ENCODE data around the gene ST7. TPM values are rescaled to one million over a fixed set of nuclear protein-coding genes. Genes with fewer than 3 reads are reported as not detected.

The ST7 gene
- polyA plus RNA-seq, 1 donor from 2014 or later: 76.8 TPM

DNA sequence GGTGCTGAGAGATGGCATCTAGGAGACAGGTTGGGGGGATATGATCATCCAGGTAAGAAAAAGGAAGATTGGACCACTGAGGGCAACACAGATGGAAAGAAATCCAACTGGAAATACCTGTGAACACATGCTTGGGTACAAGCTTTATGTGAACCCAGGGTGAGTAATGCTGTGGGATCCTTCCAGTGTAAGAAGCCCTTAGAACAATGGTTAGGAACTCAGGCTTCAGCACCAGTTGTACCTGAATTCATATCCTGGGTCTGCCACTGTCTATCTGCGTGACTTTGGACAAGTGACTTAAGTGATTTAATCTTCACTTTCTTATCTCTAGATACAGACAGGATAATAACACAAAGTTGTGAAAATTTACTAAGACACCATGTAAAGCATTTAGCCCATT lies 131.0 kb downstream of the ST7 start:
- Histone ChIP-seq H3K79me2 (replicated peaks; ENCODE audit: insufficient read depth, low read length) (peaks cover 50% of the 10 kb centered on the region), H3K4me3 (ENCODE audit: low read length) (no peak overlapping the region), H3K9me2 (ENCODE audit: insufficient read depth, low read length) (no peaks in the 10 kb centered on the region), H3K9me3 (ENCODE audit: low read length) (no peaks in the 10 kb centered on the region), H3K27me3 (ENCODE audit: insufficient read depth, low read depth, low read length) (no peaks in the 10 kb centered on the region), H2AFZ (ENCODE audit: low read depth, low read length) (no peak overlapping the region), H3F3A (ENCODE audit: insufficient read depth, low read length, poor library complexity, severe bottlenecking) (peaks cover 5% of the 10 kb centered on the region), H3K36me3 (ENCODE audit: insufficient read depth, low read length) (no peaks in the 10 kb centered on the region), H4K20me1 (ENCODE audit: insufficient read depth) (peaks cover 17% of the 10 kb centered on the region), H3K4me2 (ENCODE audit: low read length) (no peak overlapping the region), H3K27ac (ENCODE audit: low read length) (no peak overlapping the region), H3K9ac (ENCODE audit: low read length) (no peak overlapping the region)
- no peak for TF ChIP-seq EP300 (conservative IDR thresholded peaks at IDR 0.05; ENCODE audit: poor library complexity, severe bottlenecking)
- TF ChIP-seq, protein P1, sequence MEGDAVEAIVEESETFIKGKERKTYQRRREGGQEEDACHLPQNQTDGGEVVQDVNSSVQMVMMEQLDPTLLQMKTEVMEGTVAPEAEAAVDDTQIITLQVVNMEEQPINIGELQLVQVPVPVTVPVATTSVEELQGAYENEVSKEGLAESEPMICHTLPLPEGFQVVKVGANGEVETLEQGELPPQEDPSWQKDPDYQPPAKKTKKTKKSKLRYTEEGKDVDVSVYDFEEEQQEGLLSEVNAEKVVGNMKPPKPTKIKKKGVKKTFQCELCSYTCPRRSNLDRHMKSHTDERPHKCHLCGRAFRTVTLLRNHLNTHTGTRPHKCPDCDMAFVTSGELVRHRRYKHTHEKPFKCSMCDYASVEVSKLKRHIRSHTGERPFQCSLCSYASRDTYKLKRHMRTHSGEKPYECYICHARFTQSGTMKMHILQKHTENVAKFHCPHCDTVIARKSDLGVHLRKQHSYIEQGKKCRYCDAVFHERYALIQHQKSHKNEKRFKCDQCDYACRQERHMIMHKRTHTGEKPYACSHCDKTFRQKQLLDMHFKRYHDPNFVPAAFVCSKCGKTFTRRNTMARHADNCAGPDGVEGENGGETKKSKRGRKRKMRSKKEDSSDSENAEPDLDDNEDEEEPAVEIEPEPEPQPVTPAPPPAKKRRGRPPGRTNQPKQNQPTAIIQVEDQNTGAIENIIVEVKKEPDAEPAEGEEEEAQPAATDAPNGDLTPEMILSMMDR (IDR thresholded peaks at IDR 0.05; ENCODE audit: poor library complexity, severe bottlenecking): no peak
- TF ChIP-seq, protein P2, sequence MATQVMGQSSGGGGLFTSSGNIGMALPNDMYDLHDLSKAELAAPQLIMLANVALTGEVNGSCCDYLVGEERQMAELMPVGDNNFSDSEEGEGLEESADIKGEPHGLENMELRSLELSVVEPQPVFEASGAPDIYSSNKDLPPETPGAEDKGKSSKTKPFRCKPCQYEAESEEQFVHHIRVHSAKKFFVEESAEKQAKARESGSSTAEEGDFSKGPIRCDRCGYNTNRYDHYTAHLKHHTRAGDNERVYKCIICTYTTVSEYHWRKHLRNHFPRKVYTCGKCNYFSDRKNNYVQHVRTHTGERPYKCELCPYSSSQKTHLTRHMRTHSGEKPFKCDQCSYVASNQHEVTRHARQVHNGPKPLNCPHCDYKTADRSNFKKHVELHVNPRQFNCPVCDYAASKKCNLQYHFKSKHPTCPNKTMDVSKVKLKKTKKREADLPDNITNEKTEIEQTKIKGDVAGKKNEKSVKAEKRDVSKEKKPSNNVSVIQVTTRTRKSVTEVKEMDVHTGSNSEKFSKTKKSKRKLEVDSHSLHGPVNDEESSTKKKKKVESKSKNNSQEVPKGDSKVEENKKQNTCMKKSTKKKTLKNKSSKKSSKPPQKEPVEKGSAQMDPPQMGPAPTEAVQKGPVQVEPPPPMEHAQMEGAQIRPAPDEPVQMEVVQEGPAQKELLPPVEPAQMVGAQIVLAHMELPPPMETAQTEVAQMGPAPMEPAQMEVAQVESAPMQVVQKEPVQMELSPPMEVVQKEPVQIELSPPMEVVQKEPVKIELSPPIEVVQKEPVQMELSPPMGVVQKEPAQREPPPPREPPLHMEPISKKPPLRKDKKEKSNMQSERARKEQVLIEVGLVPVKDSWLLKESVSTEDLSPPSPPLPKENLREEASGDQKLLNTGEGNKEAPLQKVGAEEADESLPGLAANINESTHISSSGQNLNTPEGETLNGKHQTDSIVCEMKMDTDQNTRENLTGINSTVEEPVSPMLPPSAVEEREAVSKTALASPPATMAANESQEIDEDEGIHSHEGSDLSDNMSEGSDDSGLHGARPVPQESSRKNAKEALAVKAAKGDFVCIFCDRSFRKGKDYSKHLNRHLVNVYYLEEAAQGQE (IDR thresholded peaks at IDR 0.05; ENCODE audit: borderline replicate concordance): no peak
- no peak for TF ChIP-seq SMC3 (conservative IDR thresholded peaks at IDR 0.05; ENCODE audit: poor library complexity)
- TF ChIP-seq POLR2AphosphoS5 (IDR thresholded peaks at IDR 0.05): no peak
- TF ChIP-seq TAF1 (IDR thresholded peaks at IDR 0.05; ENCODE audit: low read depth): no peak
- TF ChIP-seq MXI1 (conservative IDR thresholded peaks at IDR 0.05; ENCODE audit: poor library complexity, severe bottlenecking): no peak
- TF ChIP-seq EZH2 (IDR thresholded peaks at IDR 0.05; ENCODE audit: borderline replicate concordance, insufficient read depth, low read length, poor library complexity, severe bottlenecking): no peak
- no peak for TF ChIP-seq RAD21 (conservative IDR thresholded peaks at IDR 0.05)

DNA sequence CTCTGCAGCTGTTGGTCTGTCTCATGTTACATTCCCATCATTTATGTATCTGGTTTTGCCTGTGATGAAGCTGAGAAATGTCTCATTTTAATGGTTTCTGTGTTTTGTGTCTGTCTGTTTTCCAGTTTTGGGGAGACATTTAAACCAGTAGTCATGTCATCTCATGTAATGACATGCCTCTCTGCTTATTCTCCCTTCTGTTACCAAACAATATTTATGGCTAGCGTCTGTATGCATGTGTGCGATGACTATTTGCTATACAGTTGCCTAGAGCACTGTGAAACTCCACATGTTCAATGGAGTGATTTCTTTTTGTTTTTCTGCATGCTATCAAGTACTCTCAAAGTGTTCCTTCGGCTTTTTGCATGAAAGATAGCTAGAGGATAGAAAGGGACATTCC lies 132.0 kb downstream of the ST7 start:
- no peak overlapping the region for H3K4me2 ChIP-seq (ENCODE audit: low read length)
- H3K4me3 ChIP-seq (ENCODE audit: low read length): no peak overlapping the region
- no peak overlapping the region for H3K9ac ChIP-seq (ENCODE audit: low read length)

More for the DNA sequence above, 132.0 kb downstream of the ST7 start:
- Histone ChIP-seq H3K36me3 (ENCODE audit: insufficient read depth, low read length) (no peaks in the 10 kb centered on the region), H3K27me3 (ENCODE audit: insufficient read depth, low read depth, low read length) (no peaks in the 10 kb centered on the region), H3F3A (ENCODE audit: insufficient read depth, low read length, poor library complexity, severe bottlenecking) (peaks cover 3% of the 10 kb centered on the region), H2AFZ (ENCODE audit: low read depth, low read length) (no peak overlapping the region), H3K9me2 (ENCODE audit: insufficient read depth, low read length) (no peaks in the 10 kb centered on the region), H3K79me2 (replicated peaks; ENCODE audit: insufficient read depth, low read length) (peaks cover 56% of the 10 kb centered on the region), H3K9me3 (ENCODE audit: low read length) (no peaks in the 10 kb centered on the region), H4K20me1 (ENCODE audit: insufficient read depth) (peaks cover 15% of the 10 kb centered on the region), H3K27ac (ENCODE audit: low read length) (no peak overlapping the region)
- TF ChIP-seq, protein P2 (IDR thresholded peaks at IDR 0.05; ENCODE audit: borderline replicate concordance): no peak
- no peak for TF ChIP-seq EP300 (conservative IDR thresholded peaks at IDR 0.05; ENCODE audit: poor library complexity, severe bottlenecking)
- TF ChIP-seq RAD21 (conservative IDR thresholded peaks at IDR 0.05): no peak
- no peak for TF ChIP-seq POLR2AphosphoS5 (IDR thresholded peaks at IDR 0.05)
- TF ChIP-seq EZH2 (IDR thresholded peaks at IDR 0.05; ENCODE audit: borderline replicate concordance, insufficient read depth, low read length, poor library complexity, severe bottlenecking): no peak
- TF ChIP-seq MXI1 (conservative IDR thresholded peaks at IDR 0.05; ENCODE audit: poor library complexity, severe bottlenecking): no peak
- no peak for TF ChIP-seq SMC3 (conservative IDR thresholded peaks at IDR 0.05; ENCODE audit: poor library complexity)
- TF ChIP-seq TAF1 (IDR thresholded peaks at IDR 0.05; ENCODE audit: low read depth): no peak
- TF ChIP-seq, protein P1 (IDR thresholded peaks at IDR 0.05; ENCODE audit: poor library complexity, severe bottlenecking): no peak
